Testis (tissue), 2 donors: ENCODE measurements around the gene ZIC5.
A peak's percentile ranks its signal among the peaks of the same experiment; 100 is the strongest.

Source experiments
- CTCF ChIP-seq, 3 experiments: fragments of 450-650 bp in 2 of 3; fragments of 200-600 bp in 1 of 3; sonication (generic) in 1 of 3; IDR thresholded peaks; one replicate each; pipeline ENCODE4 v1.5.1; 2016 to 2019; ENCODE audit warnings: antibody characterized with exemption in 3 of 3, mild to moderate bottlenecking in 2 of 3, moderate library complexity in 1 of 3
- POLR2A ChIP-seq: fragments of 450-650 bp; IDR thresholded peaks from one replicate; pipeline ENCODE4 v1.6.1; 2017; ENCODE audit warnings: antibody characterized with exemption, mild to moderate bottlenecking, moderate library complexity

DNA sequence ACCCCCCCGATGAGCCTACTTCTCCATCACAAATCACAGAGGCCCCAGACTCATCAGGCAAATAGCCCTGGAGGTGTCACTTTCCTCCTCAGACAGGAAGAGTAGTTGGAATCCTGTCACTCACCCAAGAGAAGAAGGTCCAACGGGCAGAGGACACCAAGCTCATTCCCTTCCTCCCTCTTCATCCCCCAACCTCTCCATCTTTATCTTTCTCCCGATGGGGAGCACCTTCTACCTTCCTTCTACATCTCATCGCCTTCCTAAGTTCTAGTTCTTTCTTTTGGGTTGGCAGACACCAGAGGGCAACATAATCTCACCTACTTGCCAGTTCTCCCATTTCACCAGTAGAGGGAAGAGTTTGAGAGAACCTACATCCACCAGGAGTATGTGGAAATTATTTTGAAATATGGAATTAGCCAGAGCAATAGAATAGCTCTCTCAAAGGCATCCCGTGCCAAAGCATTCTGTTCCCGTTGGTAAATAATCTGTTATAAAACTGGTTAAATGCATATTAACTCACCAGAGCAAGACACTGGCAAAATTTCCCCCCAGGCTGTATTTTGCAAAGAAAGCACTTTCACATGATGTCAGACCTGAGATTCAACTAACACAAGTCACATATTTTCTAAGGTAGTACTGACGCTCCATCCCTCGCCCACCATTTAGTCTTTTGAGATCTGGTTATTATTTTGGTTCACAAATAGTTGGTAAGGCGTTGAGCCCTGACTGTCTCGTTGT is 55.0 kb downstream of the ZIC5 start:
- TF ChIP-seq POLR2A = no peak
- peak; percentile 65 to 74 (median 73) for TF ChIP-seq CTCF (IDR thresholded peaks at IDR 0.05)
